ENCODE data around the gene ICA1L.
"Not testable (repeated sequence)": the region's sequence is repeated elsewhere in the genome, so short reads cannot be mapped to it uniquely, and the experiment has no call there.

Gene ICA1L

DNA sequence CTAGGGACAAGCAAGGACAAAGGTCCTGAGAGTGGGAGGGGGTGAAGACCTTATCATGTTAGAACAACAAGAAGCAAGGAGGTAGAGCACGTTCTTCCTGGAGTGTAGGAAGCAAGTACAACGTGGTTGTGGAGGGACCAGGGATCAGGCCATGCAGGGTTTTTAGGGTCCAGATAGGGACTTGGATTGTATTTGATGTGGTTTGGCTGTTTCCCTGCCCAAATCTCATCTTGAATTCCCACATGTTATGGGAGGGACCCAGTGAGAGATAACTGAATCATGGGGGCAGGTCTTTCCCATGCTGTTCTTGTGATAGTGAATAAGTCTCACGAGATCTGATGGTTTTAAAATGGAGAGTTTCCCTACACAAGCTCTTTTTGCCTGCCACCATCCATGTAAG, 53.2 kb downstream of the ICA1L start:
- H3K4me3 ChIP-seq (ENCODE audit: low read depth, low read length), result no peak overlapping the region
- no peak for DNase-seq (ENCODE audit: low read depth)
- TF ChIP-seq, protein P1, sequence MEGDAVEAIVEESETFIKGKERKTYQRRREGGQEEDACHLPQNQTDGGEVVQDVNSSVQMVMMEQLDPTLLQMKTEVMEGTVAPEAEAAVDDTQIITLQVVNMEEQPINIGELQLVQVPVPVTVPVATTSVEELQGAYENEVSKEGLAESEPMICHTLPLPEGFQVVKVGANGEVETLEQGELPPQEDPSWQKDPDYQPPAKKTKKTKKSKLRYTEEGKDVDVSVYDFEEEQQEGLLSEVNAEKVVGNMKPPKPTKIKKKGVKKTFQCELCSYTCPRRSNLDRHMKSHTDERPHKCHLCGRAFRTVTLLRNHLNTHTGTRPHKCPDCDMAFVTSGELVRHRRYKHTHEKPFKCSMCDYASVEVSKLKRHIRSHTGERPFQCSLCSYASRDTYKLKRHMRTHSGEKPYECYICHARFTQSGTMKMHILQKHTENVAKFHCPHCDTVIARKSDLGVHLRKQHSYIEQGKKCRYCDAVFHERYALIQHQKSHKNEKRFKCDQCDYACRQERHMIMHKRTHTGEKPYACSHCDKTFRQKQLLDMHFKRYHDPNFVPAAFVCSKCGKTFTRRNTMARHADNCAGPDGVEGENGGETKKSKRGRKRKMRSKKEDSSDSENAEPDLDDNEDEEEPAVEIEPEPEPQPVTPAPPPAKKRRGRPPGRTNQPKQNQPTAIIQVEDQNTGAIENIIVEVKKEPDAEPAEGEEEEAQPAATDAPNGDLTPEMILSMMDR (conservative IDR thresholded peaks at IDR 0.05; ENCODE audit: low read depth, low read length), result no peak

DNA sequence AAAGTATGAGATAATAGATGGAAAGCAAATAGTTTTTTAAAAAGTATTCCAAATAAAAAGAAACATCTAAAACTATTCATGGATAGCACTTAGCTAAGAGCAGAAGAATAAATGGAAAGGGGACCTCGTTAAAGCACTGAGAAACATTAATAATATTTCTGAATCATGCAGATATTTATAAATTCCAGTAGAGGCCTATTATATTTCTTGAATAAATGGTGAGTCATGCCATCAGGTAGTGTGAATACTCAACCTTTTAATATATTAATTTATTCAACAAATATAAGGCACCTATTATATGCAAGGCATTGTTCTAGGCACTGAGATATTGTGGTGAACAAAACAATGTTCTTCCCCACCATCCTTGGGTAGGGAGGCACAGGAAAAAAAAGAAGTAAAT, 53.8 kb downstream of the ICA1L start:
- no peak overlapping the region for H3K4me3 ChIP-seq (ENCODE audit: low read depth, low read length)
- DNase-seq (ENCODE audit: low read depth), result no peak
- TF ChIP-seq, protein P1 (conservative IDR thresholded peaks at IDR 0.05; ENCODE audit: low read depth, low read length), result no peak

DNA sequence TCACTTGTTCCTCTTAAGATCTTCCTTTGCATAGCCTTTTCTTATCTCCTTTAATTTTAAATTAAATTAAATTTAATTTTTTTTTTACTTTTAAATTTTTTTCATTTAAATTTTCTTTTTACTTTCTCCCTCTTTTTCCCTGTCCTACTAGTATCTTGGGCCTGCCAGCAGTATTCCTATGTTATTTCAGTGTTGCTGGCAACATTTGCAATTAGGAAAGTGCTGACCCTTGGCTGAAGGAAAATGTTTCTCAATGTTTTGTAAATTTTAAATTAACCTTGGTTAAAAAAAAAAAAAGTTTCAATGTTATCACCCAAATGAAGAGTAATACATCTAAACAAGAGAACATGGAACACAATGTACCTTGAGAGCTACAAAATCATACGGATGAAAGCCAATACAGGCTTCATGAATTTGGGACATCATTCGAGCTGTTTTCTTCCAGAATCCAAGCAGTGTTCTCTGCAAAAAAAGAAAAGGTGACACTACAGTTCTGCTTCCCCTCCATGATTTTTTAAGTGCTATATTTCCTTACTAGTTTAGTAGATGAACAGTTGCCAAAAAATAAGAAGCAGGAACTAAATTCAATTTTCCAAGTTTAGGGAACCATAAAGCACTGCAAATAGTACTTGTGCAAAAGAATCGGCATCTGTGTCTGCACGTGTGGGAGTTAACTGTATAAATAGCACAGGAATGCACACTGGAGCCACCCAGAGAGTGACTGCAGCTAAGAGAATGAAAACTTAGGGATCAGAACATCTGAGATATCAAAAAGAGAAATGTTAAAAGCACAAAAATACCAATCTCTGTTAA, 55.8 kb downstream of the ICA1L start:
- TF ChIP-seq, protein P1 (conservative IDR thresholded peaks at IDR 0.05; ENCODE audit: low read depth, low read length), result no peak
- no peak overlapping the region for H3K4me3 ChIP-seq (ENCODE audit: low read depth, low read length)
- peak; percentile 52 for DNase-seq (ENCODE audit: low read depth)

DNA sequence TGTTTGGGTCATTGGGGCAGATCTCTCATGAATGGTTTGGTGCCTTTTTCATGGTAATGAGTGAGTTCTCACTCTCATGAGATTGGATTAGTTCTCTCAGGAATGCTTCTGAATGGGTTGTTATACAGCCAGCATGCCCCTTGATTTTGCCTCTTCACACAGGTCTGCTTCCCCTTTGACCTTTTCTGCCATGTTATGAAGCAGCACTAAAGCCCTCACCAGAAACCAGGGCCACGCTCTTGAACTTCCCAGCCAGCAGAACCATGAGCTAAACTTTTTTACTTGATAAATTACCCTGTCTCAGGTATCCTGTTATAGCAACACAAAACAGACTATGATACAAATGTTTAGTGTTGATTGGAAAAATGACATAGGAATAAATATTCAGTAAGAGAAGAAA, 57.3 kb downstream of the ICA1L start:
- DNase-seq (ENCODE audit: low read depth), result no peak
- TF ChIP-seq, protein P1 (conservative IDR thresholded peaks at IDR 0.05; ENCODE audit: low read depth, low read length), result no peak
- no peak overlapping the region for H3K4me3 ChIP-seq (ENCODE audit: low read depth, low read length)

DNA sequence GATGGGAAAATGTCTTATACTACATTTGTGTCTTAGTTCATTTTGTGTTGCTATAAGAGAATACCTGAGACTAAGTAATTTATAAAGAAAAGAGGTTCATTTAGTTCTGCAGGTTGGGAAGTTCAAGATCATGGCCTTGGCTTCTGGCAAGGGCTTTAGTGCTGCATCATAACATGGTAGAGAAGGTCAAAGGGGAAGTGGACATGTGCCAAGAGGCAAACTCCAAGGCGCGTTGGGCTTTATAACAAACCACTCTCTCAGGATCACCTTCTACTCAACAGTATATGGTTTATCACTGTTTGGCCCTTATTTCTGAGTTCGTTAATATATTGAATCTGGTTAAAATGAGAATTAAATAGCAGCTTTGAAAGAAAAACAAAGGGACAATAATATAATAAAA, 58.2 kb downstream of the ICA1L start:
- DNase-seq (ENCODE audit: low read depth), result no peak
- TF ChIP-seq, protein P1 (conservative IDR thresholded peaks at IDR 0.05; ENCODE audit: low read depth, low read length), result no peak
- H3K4me3 ChIP-seq (ENCODE audit: low read depth, low read length), result no peak overlapping the region

DNA sequence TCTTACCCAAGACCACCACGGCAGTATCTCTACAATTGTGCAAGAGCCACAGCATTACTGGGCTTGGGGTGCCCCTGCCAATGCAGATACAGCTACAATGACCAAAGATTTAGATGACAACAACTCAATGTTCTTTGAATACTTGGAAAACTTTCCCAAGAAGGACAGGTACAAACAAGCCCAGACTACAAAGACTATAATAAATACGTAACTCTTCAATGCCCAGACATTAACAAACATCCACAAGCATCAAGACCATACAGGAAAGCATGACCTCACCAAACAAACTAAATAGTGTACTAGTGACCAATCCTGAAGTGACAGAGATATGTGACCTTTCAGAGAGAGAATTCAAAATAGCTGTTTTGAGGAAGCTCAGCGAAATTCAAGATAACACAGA, 62.8 kb downstream of the ICA1L start:
- DNase-seq (ENCODE audit: low read depth), result no peak
- H3K4me3 ChIP-seq (ENCODE audit: low read depth, low read length), result no peak overlapping the region
- TF ChIP-seq, protein P1 (conservative IDR thresholded peaks at IDR 0.05; ENCODE audit: low read depth, low read length), result no peak

DNA sequence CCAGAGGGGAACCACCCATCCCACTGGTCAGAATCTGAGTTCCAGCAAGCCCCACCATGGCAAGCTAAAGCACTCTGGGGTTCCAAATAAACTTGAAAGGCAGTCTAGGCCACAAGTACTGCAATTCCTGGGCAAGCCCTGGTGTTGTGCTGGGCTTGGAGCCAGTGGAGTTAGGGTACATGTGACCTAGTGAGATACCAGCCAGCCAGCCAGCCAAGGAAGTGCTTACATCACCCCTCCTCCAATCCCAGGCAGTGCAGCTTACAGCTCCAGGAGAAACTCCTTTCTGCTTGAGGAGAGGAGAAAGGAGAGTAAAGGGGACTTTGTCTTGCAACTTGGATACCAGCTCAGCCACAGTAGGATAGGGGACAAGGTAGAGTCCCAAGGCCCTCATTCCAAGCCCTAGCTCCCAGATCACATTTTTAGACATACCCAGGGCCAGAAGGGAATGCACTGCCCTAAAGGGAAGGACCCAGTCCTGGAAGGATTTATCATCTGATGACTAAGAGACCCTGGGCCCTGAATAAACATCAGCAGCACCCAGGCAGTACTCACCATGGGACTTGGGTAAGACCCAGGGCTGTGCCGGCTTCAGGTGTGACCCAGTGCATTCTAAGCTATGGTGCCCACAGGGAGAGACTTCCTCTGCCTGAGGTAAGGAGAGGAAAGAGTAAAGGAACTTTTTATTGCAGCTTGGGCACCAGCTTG, 64.0 kb downstream of the ICA1L start:
- peak; percentile 92 for DNase-seq (ENCODE audit: low read depth)
- not testable (repeated sequence) for H3K4me3 ChIP-seq (ENCODE audit: low read depth, low read length)

DNA sequence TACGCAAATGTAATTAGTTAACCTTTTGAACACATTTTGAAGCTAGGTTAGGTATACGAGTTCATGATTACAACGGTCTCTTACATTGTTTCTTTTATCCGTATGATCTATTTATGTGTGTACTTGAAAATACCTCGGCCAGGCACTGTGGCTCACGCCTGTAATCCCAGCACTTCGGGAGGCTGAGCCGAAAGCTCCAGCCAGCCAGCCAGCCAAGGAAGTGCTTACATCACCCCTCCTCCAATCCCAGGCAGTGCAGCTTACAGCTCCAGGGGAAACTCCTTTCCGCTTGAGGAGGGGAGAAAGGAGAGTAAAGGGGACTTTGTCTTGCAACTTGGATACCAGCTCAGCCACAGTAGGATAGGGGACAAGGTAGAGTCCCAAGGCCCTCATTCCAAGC, 65.7 kb downstream of the ICA1L start:
- peak; percentile 42 for DNase-seq (ENCODE audit: low read depth)
- H3K4me3 ChIP-seq (ENCODE audit: low read depth, low read length), result not testable (repeated sequence)
